WI38 (cell line): ENCODE data around the gene RSAD1.
A peak's percentile ranks its signal among the peaks of the same experiment; 100 is the strongest.

ENCODE experiments used
- H3K4me3 ChIP-seq: 2 replicates; pipeline ENCODE4 v1.5.1; 2011; ENCODE audit warnings: low read depth, mild to moderate bottlenecking, control low read depth, low read length
- TF ChIP-seq, protein P1 (sequence below): IDR thresholded peaks from 2 replicates; pipeline ENCODE4 v1.5.1; 2012; ENCODE audit warnings: low read depth, mild to moderate bottlenecking, control low read depth, low read length

RSAD1 gene

DNA sequence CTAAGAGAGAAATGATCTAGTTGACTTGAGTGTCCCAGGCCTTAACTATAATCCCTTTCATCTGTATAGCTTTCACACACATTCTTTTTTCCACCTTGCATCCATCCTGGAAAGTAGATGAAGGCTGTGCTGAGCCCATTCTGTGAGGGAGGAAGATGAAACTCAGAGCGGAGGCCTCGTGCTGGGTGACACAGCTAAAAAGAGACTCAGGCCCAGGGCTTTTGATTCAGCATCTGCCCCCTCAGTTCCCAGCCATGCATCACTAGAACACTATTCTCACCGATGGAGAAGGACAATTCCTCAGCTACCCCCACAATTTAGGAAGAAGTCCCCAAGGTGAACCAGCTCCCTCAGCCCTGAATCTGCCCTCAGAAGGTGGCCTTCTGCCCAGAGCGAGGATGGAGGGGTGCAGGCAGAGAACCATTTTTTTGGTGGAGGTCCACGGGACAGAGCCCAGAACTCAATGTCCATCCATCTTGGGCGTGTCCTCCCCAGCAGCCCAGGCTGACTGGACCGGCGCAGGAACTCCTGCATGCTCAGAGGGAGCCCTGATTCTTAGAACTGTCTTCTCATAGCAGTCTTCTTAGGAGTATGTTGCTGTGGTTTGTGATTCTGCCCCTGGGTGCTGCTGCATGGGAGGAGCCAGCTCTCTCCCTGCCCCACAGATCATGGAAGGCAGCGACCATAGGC, 23.8 kb downstream of the RSAD1 start:
- TF ChIP-seq, protein P1, sequence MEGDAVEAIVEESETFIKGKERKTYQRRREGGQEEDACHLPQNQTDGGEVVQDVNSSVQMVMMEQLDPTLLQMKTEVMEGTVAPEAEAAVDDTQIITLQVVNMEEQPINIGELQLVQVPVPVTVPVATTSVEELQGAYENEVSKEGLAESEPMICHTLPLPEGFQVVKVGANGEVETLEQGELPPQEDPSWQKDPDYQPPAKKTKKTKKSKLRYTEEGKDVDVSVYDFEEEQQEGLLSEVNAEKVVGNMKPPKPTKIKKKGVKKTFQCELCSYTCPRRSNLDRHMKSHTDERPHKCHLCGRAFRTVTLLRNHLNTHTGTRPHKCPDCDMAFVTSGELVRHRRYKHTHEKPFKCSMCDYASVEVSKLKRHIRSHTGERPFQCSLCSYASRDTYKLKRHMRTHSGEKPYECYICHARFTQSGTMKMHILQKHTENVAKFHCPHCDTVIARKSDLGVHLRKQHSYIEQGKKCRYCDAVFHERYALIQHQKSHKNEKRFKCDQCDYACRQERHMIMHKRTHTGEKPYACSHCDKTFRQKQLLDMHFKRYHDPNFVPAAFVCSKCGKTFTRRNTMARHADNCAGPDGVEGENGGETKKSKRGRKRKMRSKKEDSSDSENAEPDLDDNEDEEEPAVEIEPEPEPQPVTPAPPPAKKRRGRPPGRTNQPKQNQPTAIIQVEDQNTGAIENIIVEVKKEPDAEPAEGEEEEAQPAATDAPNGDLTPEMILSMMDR, result no peak
- no peak overlapping the region for H3K4me3 ChIP-seq

DNA sequence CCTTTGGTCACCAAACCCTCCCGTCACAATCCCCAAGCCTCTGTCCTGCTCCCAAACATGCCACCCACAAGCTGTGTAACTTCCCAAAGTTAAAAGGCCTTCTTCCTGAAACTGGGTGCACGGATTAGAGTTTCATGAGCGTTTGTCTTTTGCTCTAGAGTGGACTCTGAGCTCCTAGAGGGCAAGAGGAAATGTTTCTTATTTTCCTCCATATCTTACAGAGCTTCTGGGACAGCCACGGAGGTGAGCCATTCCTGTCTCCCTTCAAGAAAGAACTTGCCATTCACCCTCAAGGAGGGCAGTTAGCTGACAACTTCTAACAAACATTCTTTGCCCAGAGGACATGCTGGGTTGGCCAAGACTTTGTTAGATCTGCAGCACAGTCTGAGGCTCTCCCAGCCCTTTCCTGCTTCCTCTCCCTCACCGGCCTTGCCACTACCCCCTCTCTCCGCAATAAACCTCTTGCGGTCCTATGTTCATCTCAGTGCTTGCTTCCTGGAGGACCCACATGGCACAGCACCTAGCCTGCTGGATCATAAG, 27.0 kb downstream of the RSAD1 start:
- TF ChIP-seq, protein P1, result no peak
- no peak overlapping the region for H3K4me3 ChIP-seq

DNA sequence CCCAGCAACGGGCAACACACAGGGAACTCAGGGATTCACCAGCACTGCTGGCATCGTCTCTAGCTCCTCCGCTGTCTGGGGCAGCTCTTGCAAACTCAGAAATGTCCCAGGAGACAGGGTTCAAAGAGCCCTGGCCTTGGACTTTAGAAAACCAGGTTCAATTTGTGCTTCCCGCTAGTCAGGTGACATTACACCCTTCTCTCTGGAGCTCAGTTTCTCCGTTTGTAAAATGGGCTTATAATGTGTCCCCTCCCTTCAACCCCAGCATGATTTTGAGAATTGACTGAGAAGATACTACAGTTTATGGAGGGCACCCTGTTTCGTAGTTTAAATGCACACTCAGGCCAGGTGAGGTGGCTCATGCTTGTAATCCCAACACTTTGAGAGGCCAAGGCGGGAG, 27.6 kb downstream of the RSAD1 start:
- TF ChIP-seq, protein P1, result no peak

DNA sequence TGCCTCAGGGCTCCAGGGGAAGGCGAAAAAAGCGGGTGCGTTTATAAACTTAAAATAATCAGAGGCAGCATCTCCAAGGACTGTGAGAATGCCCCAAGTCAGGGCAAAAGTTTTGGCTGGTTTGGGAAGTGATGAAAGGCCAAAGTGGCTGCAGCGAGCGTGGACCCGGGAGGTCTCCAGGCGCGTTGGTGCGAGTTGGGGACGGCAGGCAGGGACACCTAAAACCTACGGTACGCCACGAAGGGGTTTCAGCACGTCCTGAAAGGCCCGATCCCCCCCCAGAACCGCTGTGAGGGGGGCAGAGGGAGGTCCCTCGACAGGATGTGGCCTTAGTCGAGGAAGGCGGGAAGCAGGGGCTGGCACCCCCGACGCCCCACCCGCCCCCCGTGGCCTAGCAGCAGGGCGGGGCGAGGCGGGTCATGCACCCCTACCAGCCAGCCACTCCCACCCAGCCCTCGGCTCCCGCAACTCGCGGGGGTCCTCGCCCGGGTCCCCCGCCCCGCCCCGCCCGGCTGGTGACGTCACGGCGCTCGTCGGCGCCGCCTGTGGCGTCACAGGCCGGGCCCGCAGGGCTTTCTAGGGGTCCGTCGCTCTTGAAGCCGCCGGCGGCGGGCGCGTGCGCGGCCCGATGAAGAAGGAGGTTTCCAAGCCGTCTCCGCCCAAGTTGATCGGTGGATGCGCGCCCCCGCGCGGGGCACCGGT, 29.4 kb downstream of the RSAD1 start, which contains the start of gene MYCBPAP:
Gene MYCBPAP (plus strand): TSS at position 569 of the 702 bp plus-strand sequence. CDS start 236 bp downstream, outside the sequence.
- TF ChIP-seq, protein P1, result no peak
- peak within 1 kb of the TSS; percentile 51 for H3K4me3 ChIP-seq

More for the DNA sequence above, 27.6 kb downstream of the RSAD1 start:
- no peak overlapping the region for H3K4me3 ChIP-seq

DNA sequence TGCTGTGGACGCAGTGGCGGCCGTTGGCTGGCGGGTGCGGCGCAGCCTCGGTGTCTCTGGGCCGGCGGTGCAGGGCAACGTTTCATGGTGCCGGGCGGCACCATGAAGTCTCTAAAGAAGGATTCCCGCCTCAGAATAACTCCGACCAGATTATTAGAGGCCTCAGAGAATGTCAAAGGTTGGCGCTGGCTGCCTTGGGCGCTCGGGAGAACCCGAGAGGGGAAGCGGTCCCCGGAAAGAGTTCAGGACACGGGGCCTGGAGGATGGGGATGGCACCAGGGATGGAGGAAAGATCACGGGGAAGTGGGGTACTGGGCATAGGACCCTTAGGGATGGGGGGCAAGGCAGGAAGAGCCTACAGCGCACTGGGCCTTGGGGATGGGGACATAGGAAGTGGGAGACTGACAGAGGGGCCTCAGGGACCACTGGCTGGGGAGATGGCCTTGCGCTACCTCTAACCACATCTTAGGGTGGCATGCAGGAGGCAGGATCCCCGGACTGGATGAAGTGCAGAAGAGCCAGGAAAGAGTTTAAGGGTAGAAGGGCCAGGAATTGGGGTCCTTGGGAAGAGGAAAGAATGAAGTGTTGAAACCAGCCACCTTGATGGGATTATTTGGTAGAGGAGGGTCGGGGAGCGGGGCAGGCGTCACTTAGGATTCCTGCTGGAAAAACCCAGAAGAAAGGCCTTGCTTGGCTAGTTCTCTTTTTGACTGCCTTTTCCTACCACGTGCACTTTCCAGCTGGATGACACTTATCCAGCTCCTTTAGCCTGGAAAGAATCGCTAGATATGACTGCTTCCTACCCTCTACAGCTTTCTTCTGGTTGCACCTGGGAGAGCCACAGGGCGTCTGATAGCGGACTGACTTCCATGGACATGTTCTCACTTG, 30.2 kb downstream of the RSAD1 start:
- TF ChIP-seq, protein P1, result no peak

DNA sequence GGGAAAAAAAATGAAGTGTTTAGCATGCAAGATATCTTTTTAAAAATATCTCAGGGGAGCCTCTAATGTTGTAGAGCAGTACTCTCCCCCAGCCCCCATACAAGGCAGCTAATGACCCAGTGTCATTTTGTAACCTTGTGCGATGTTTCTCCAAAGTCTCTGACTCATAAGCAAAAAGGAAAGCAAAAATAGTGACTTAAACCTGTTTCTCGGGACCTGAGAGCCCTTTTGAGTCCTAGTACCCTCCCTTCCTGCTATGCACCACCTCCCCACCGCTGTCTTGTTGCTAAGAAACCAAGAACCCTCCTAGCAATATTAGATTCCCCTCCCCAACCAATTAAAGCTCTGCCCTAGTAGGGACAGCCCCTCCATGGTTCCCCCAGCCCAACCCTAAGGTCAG, 32.4 kb downstream of the RSAD1 start:
- TF ChIP-seq, protein P1, result no peak

More for the DNA sequence above, 30.2 kb downstream of the RSAD1 start:
- peak overlapping the region; percentile 51 for H3K4me3 ChIP-seq

More for the DNA sequence above, 32.4 kb downstream of the RSAD1 start:
- H3K4me3 ChIP-seq, result no peak overlapping the region
